ENCODE measurements around the gene OPA3.

DNA sequence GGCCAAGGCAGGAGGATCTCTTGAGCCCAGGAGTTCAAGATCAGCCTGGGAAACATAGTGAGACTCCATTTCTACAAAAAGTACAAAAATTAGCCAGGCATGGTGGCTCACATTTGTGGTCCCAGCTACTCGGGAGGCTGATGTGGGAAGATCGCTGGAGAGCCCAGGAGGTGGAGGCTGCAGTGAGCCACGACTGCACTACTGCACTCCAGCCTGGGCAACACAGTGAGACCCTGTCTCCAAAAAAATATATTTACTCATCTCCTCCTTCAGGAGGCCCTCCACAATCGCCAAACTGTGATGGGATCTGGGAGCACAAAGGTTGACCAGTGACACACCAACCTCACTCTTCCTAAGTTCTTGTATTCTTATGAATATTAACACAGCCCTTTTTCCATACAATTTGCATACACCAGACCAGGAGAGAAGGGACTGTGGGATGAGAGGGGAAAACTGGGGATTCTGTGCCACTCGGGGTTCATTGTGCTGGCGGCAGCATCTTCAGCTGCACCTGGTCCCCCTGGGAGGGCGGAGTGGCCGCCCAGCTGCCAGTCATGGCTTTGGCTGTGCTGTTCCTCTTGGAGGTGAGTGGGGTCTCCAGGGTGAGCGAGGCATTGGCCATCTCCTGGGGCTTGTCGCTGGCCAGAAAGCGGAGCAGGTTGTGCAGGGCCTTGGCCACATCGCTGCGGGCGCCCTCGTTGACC lies 5.8 kb upstream of the OPA3 start:
- TF ChIP-seq, protein P1, sequence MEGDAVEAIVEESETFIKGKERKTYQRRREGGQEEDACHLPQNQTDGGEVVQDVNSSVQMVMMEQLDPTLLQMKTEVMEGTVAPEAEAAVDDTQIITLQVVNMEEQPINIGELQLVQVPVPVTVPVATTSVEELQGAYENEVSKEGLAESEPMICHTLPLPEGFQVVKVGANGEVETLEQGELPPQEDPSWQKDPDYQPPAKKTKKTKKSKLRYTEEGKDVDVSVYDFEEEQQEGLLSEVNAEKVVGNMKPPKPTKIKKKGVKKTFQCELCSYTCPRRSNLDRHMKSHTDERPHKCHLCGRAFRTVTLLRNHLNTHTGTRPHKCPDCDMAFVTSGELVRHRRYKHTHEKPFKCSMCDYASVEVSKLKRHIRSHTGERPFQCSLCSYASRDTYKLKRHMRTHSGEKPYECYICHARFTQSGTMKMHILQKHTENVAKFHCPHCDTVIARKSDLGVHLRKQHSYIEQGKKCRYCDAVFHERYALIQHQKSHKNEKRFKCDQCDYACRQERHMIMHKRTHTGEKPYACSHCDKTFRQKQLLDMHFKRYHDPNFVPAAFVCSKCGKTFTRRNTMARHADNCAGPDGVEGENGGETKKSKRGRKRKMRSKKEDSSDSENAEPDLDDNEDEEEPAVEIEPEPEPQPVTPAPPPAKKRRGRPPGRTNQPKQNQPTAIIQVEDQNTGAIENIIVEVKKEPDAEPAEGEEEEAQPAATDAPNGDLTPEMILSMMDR (IDR thresholded peaks at IDR 0.05): no peak
- no peak for TF ChIP-seq POLR2A (IDR thresholded peaks at IDR 0.05)

Measured in adrenal gland (tissue), 5 donors.